ENCODE results near the gene TTC39A.

Gene TTC39A

DNA sequence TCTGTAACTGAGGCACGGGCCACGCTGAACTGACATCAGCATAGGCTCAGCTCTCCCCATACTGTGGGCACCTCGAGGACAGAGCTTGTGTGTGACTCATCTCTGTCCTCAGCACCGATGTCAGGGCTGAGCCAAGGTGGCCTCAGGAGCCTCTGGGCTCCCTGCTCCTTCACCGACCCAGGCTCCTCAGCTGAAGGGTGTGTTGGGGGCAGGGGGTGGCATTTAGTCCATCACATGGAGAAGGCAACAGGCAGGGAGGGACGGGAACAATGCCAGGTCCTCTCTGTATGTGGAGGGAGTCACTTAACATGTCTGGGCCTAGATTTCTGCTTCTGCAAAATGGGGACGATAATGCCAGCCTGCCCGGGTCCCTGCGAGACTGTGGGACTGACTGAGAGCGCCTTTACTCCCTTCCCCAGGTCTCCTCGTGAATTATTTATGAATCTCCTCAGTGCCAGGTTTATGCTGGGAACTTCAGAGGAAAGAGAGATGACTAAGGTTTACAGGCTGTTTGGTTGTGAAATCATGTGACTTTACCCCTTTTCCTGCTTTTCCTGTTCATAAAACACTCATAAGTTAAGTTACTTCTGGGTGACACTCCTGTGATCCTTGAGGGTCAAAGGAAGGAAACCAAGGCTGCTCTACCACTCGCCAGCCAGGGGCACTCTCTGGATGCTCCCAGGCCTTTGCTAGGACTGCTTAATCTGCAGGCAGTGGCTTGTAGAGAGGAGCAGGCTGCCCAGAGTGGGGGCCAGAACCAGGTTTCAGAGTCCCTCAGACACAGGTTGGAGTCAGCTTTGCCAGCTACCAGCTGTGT, 16.2 kb downstream of the TTC39A start:
- DNase-seq = no peak

GRCh38 chr1:51313268-51313852, 17.0 kb downstream of the TTC39A start:
- no peak for DNase-seq

DNA sequence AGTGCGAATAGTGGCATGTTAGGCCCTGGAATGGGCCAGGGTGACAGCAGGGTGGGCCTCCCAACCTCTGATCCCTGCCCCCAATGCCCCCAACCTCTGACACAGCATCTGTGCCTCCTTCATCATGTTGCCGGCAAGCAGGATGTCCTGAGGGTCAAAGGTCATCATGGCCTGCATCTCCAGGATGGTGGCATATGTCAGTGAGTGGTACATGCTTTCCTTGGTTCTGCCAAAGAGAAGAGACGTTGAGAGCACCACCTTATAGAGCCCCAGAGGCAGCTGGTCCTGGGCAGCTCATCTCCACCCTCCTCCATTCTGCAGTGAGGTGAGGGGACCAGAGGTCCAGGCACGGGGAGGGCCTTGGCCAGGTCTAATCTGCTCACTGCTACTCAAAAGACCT, 17.6 kb downstream of the TTC39A start:
- no peak for DNase-seq

DNA sequence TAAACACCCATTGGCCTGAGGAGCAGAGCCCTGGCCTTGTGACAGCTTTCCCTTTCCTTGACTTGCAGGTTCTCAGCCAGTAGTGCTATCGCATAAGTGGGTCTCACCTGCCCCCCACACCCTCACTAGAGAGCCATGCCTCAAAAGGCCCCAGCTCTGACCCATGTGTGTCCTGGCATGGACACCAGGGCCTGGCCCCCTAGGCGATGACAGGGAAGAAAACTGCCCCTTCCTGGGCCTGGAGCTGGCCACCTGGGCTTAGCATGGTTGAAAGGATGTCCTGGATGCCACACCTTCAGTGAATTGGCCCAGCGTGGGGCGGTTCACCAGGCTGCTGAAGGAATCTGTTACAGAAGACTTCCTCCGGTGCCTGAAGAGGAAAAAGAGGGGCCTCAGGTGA, 18.5 kb downstream of the TTC39A start:
- DNase-seq = no peak

DNA sequence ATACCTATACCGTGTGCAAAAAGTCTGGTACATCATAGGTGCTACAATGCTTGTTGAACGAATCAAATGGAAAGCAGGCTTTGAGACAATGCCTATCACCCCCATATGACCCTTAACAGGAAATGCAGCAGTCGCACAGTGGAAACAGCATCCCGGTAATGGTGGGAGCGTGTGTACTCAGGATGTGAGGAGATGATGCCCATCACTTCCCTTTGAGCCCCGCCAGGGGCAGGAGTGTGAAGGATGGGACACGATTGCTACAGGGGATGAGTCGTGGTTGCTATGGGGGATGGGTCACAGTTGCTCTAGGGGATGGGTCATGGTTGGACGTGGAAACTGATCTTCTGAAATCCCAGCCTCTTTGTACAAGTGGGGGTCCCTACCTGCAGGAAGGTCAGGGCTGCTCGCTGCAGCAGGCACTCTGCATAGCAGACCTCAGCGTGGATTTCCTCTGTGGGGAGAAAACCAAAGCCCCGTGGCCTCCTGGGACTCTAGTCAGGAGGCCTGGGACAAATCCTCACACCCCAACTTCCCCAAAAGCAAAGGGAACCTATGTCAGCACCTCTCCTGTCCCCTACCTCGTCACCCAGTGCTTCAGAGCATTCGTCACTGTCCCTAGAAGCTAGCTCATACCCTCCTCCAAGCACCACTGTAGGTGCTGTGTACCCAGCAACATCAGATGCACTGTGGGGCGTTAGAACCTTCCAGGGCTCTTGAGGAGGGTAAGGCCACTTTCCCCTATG, 19.3 kb downstream of the TTC39A start:
- DNase-seq = no peak

DNA sequence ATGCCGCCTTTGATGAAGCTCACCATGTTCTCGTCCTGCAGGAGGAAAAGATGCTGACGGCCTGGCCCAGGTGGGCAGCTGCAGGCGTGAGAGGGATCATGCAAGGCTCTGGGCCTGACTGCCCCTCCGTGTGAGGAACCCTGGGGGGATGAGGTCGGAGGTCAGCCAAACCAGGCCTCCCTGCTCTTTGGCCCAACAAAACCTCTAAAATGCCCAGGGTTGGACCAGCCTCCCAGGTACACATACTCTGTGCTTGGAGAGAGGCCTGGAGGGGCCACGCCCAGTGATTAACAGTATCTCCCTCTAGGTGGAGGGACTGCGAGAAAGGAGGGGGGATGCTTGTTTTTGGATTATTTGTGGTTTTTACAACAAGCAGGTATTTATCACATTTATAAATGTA, 21.1 kb downstream of the TTC39A start:
- no peak for DNase-seq

DNA sequence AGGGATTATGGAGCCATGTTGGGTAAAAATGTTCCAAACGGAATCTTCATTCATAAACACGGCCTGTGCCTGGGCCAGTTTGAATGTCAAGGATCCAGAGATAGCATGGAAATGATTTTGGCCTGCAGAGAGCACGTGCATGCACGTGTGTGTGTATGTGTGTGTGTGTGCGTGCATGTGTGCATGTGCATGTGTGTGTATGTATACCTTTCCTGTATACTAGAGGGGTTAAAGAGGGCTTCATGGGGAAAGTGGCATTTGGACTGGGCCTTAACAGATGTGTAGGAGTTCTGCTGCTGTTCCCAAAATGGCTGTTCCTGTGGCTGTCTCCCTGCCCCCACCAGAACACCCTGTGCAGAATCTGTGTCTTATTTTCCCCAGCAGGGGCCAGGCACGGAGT, 21.7 kb downstream of the TTC39A start:
- DNase-seq = no peak

DNA sequence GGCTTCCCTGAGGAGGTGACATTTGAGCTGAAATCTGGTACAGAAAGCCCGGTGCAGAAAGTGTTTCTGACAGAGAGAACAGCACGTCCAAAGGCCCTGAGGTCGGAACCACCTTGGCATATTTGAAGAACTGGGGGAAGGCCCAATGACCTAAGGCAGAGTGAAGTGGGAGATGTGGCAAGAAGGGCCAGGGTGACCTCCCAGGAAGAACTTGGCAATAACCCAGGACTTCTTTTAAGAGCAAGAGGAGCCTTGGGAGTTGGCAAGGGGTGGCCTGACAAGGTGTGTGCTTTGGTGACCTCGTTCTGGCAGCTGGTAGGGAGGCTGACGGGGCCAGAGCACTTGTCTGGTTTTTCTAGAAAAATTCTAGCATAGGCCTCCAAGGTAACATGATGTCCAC, 23.4 kb downstream of the TTC39A start:
- no peak for DNase-seq

DNA sequence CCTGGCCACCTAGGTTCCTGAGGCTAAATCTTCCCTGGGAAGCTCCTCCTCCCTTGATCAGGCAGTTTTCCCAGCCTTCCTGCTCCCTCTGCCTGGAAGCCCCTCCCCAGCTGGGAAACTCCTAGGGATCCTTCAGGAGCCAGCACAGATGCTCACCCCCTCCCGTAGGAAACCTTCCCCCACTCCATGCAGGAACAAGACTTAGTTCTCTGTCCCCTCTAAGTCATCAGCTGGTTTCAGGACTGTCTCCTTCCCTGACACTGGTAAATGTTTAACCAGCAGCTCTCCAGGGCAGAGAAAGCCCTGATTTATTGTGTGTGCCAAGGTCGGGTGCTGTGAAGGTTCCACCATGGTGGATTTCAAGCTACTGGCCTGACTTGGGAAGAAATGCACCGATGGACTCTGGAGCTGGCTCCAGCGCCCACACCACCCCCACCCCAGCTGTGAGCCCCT, 25.0 kb downstream of the TTC39A start:
- DNase-seq = no peak

DNA sequence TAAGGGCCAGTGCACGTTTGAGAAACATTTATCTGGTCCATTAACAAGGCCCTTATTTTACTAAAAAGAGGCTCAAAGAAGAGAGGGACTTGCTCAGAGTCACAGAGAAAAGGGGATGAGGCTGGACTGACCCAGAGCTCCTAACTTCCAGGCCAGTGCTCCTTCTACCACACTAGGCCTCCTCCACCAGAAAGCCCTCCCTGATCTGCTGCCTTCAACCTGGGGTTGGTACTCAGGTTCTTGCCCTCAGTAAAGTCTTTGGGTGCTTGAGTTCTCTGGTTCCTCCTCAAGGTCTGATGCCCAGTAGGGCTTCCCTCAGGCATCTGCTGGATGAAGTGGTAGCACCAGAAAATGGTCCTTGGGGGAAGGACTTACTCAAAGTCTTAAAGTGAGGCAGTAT, 26.0 kb downstream of the TTC39A start:
- no peak for DNase-seq

DNA sequence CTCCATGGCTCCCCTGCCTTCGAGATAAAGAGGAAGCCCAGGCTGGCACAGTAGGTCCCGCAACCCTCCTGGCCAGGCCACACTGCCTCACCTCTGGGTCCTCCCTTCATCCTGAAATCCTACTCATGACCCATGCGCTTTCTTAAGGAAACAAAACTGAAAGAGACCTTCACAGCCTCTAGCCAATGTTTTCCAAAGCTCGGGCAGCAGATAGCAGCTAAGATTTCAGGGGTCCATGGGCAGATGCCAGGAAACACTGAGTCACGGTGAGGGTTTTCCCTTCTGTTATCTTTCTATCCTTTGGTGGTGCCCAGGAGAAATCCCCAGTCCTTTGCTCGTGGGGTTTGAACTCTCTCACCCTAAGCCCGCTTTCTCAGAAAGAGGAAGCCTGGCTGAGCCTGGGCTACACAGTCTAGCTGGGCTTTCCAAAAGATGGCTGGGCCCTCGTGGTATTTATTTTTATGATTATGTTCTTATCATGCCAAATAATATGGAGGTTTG, 26.6 kb downstream of the TTC39A start:
- DNase-seq = no peak

GRCh38 chr1:51303315-51303714, 27.0 kb downstream of the TTC39A start:
- DNase-seq = no peak

- DNase-seq = no peak
These were observed 27.6 kb downstream of the TTC39A start for GRCh38 chr1:51302746-51303145.

DNA sequence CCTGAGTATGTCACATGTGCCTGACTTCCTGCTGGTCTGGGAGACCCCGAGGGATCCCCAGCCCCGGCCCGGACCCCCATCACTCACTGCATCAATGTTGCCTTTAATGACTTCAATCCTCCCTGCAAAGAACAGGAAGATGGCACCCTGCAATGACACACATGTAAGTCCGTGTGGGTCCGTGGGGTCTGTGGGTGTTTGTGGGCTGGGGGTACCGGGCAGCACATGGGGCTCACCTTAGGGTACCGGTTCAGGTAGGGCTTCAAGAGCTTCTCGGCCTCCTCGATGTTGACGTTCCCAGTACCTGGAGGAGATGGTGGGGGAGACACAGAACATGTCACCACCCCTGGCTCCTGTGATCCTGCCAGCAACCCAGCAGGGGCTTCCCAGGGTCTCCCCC, 28.1 kb downstream of the TTC39A start:
- no peak for DNase-seq

- DNase-seq = no peak
These were observed 28.6 kb downstream of the TTC39A start for GRCh38 chr1:51301844-51302162.

DNA sequence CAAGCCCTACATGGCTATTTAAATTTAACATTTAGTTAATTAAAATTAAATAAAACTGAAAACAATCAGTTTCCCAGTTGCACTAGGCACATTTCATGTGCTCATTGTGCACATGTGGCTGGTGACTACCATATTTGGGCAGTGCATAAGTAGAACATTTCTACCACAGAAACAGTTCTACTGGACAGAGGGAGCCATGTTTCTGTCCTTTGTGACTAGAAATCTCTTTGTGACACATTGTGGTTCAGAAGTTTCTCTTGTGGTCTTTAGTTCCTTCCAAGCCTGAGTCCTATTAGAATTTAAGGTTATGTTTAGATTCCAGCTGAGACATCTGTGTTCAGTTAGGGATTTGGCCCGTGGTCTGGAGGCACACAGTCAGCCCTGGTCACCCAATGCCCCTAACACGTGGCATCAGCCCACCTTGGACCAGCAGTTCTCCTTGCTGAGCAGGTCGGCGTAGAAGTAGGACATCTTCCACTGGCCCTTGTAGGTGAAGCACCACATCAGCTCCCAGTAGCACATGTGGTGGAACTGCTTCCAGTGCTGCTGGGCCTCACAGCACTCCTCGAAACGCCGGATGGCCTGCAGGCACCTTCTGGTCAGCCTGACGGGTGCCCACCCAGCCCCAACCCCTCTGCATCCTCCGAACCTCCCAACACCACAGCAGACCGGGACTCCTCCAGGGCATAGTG, 29.1 kb downstream of the TTC39A start:
- no peak for DNase-seq

- DNase-seq = no peak
These were observed 30.2 kb downstream of the TTC39A start for GRCh38 chr1:51299981-51300670.

DNA sequence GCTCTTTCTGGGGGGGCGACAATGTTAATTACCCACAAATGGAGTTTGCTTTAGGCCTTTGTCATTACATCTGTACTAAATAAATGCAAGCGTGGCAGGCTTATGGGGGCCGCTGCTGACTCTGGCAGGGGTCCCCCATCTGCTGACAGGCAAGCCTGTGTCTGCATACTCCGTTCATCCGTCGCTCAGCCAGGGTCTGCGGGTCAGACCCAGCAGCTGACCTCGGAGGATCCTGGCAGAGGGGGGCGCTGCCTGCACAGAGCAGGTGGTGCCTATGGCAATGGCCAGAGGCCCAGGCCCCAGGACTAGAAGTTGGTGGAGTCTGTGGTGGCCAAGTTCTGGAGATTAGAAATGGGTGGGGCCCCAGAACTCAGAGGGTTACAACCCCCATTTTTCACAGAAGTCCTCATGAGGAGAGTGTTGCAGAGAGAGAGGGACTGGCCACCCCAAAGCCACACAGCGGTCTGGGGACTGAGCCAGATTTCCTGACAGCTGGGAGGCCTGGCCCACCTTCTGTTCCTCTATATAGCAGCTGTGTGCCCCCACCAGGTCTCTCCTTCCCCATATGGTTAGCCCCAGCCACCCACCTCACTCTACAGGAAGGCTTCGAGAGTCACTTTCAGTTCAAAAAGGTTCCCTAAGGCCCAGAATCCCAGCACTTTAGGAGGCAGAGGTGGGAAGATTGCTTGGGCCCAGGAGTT, 31.0 kb downstream of the TTC39A start:
- no peak for DNase-seq

- DNase-seq = no peak
These were observed 32.0 kb downstream of the TTC39A start for GRCh38 chr1:51298322-51298705.

- no peak for DNase-seq
These were observed 32.7 kb downstream of the TTC39A start for GRCh38 chr1:51297401-51298321.
